MCF 10A (cell line): ENCODE results near the gene GNGT1. TPM values are rescaled to one million over a fixed set of nuclear protein-coding genes. Genes with fewer than 3 reads are reported as not detected.
"Not testable (repeated sequence)": the region's sequence is repeated elsewhere in the genome, so short reads cannot be mapped to it uniquely, and the experiment has no call there.

Experiments used
- BruUV-seq: library from RNA; stranded (reverse); fragments of 400-500 nt; replicated peaks from 2 replicates; lab custom pipeline; 2021; lab: Mats Ljungman, UMichigan
- CTCF ChIA-PET: fragments of 300-600 bp; sonication (Branson Sonifier 250); formaldehyde crosslinking; extraction: SDS; loops from one replicate; lab custom pipeline; 2021; ENCODE audit warnings: antibody characterized with exemption, inconsistent platforms; lab: Yijun Ruan, JAX
- POLR2A ChIA-PET: fragments of 300-600, 350-650 bp; sonication (Branson Sonifier 250); formaldehyde crosslinking; extraction: SDS; loops from one replicate; lab custom pipeline; 2020; ENCODE audit warnings: antibody characterized with exemption, inconsistent platforms; lab: Yijun Ruan, JAX
- DNase-seq: peaks from one replicate; pipeline ENCODE4 v3.0.0-alpha.2; 2018; ENCODE audit not compliant: unreplicated experiment
- H3K27ac Mint-ChIP-seq: one replicate; pipeline ENCODE4 v1.8.0; 2022; ENCODE audit warnings: mild to moderate bottlenecking, low read depth, mixed read lengths; ENCODE audit not compliant: unreplicated experiment
- H3K27me3 Mint-ChIP-seq: one replicate; pipeline ENCODE4 v1.8.0; 2022; ENCODE audit warnings: mixed read lengths; ENCODE audit not compliant: insufficient read depth, unreplicated experiment
- H3K36me3 Mint-ChIP-seq: one replicate; pipeline ENCODE4 v1.8.0; 2022; ENCODE audit warnings: mild to moderate bottlenecking, moderate library complexity, mixed read lengths; ENCODE audit not compliant: insufficient read depth, unreplicated experiment
- H3K4me1 Mint-ChIP-seq: one replicate; pipeline ENCODE4 v1.8.0; 2022; ENCODE audit warnings: mixed read lengths; ENCODE audit not compliant: insufficient read depth, unreplicated experiment
- H3K4me3 Mint-ChIP-seq: one replicate; pipeline ENCODE4 v1.8.0; 2022; ENCODE audit warnings: mild to moderate bottlenecking, moderate library complexity, mixed read lengths; ENCODE audit not compliant: unreplicated experiment
- H3K9me3 Mint-ChIP-seq: one replicate; pipeline ENCODE4 v1.8.0; 2022; ENCODE audit warnings: mixed read lengths; ENCODE audit not compliant: unreplicated experiment
- CTCF ChIP-seq: fragments of 200-600 bp; IDR thresholded peaks from one replicate; pipeline ENCODE4 v1.8.0; 2022; ENCODE audit warnings: antibody characterized with exemption, mild to moderate bottlenecking; ENCODE audit not compliant: unreplicated experiment
- intact Hi-C: fragments of 100-400 bp; cut with micrococcal nuclease; formaldehyde crosslinking; loops from 2 replicates; pipeline ENCODE4 v1.14.1; 2022
- total RNA-seq: library from RNA; stranded (reverse); gene quantifications from 2 replicates; pipeline ENCODE4 v1.2.3, GENCODE V29; 2022

Gene GNGT1
- total RNA-seq, 1 experiment from 2014 or later = not detected

GRCh38 chr7:93913197-93913596 lies 6.8 kb downstream of the GNGT1 start:
- no peak for DNase-seq
- POLR2A ChIA-PET = no interaction called here
- no peak overlapping the region for H3K4me3 Mint-ChIP-seq
- no peak for TF ChIP-seq CTCF
- BruUV-seq = no TSS peak
- no peaks in the 10 kb centered on the region for H3K9me3 Mint-ChIP-seq
- no peaks in the 10 kb centered on the region for H3K36me3 Mint-ChIP-seq
- no peak overlapping the region for H3K27ac Mint-ChIP-seq
- H3K4me1 Mint-ChIP-seq = peaks cover 15% of the 10 kb centered on the region
- H3K27me3 Mint-ChIP-seq = no peaks in the 10 kb centered on the region
- intact Hi-C loops = no loop called here
- CTCF ChIA-PET = interaction anchor here (0.7 kb wide), 1 partner anchor 26 kb away, joined by 3 read pairs; no protein-coding TSS in a partner anchor

GRCh38 chr7:93914581-93915066 lies 8.3 kb downstream of the GNGT1 start:
- intact Hi-C loops = no loop called here
- DNase-seq = peak; percentile 91
- BruUV-seq = no TSS peak
- POLR2A ChIA-PET = interaction anchor here (1.2 kb wide), 1 partner anchor 16 kb away, joined by 3 read pairs; no protein-coding TSS in a partner anchor
- no peak for TF ChIP-seq CTCF
- no peaks in the 10 kb centered on the region for H3K27me3 Mint-ChIP-seq
- peak overlapping the region; percentile 58 for H3K4me3 Mint-ChIP-seq
- CTCF ChIA-PET = interaction anchor here (0.7 kb wide), 2 partner anchors 10 to 11 kb away, joined by 3 to 4 read pairs; no protein-coding TSS in a partner anchor
- H3K36me3 Mint-ChIP-seq = no peaks in the 10 kb centered on the region
- no peaks in the 10 kb centered on the region for H3K9me3 Mint-ChIP-seq
- H3K4me1 Mint-ChIP-seq = peaks cover 15% of the 10 kb centered on the region
- peak overlapping the region; percentile 68 for H3K27ac Mint-ChIP-seq

GRCh38 chr7:93915206-93915842 lies 9.0 kb downstream of the GNGT1 start:
- ChIA-PET CTCF (interaction anchor here (0.6 to 0.7 kb wide), 2 partner anchors 10 to 719 kb away, joined by 3 to 4 read pairs; no protein-coding TSS in a partner anchor), POLR2A (interaction anchor here (1.2 kb wide), 1 partner anchor 15 kb away, joined by 3 read pairs; no protein-coding TSS in a partner anchor)
- Mint-ChIP-seq H3K4me1 (peaks cover 15% of the 10 kb centered on the region), H3K4me3 (peak overlapping the region; percentile 58)
- BruUV-seq, DNase-seq, H3K9me3 Mint-ChIP-seq, H3K36me3 Mint-ChIP-seq, intact Hi-C loops, H3K27me3 Mint-ChIP-seq, H3K27ac Mint-ChIP-seq: not testable (repeated sequence)

- POLR2A ChIA-PET, CTCF ChIA-PET, intact Hi-C loops, H3K9me3 Mint-ChIP-seq, H3K36me3 Mint-ChIP-seq, H3K27ac Mint-ChIP-seq, BruUV-seq, H3K27me3 Mint-ChIP-seq, H3K4me3 Mint-ChIP-seq: not testable (repeated sequence)
- peak; percentile 35 for DNase-seq
- H3K4me1 Mint-ChIP-seq = peaks cover 15% of the 10 kb centered on the region
Observed at GRCh38 chr7:93915888-93916287, 9.5 kb downstream of the GNGT1 start.

GRCh38 chr7:93916315-93916714 lies 9.9 kb downstream of the GNGT1 start:
- peaks cover 15% of the 10 kb centered on the region for H3K4me1 Mint-ChIP-seq
- CTCF ChIA-PET, intact Hi-C loops, POLR2A ChIA-PET, BruUV-seq, H3K4me3 Mint-ChIP-seq, H3K9me3 Mint-ChIP-seq, H3K27ac Mint-ChIP-seq, H3K36me3 Mint-ChIP-seq, DNase-seq, H3K27me3 Mint-ChIP-seq: not testable (repeated sequence)
